Gastrocnemius medialis (tissue), 4 donors: ENCODE results near the gene CHST3. TPM values are rescaled to one million over a fixed set of nuclear protein-coding genes. Genes with fewer than 3 reads are reported as not detected.
"Not testable (repeated sequence)": the region's sequence is repeated elsewhere in the genome, so short reads cannot be mapped to it uniquely, and the experiment has no call there.

ENCODE experiments used
- ATAC-seq, 2 donors: fragments of 150-250 bp; one replicate each; pipeline ENCODE4 v1.9.1; 2016
- DNase-seq, 2 donors: peaks; one replicate each; pipeline ENCODE4 v3.0.0-alpha.2; 2019
- H3K27ac ChIP-seq, 4 donors: fragments of 200-600 bp; sonication (generic); 1 replicate in 1 of 4; 2 replicates in 3 of 4; pipeline ENCODE4 v1.5.1; 2016 to 2018; ENCODE audit warnings: mild to moderate bottlenecking in 2 of 4, moderate library complexity in 1 of 4
- H3K27me3 ChIP-seq, 3 donors: fragments of 200-600 bp; sonication (generic) in 2 of 3; 1 replicate in 1 of 3; 2 replicates in 2 of 3; pipeline versions ENCODE4 v1.5.1 to v1.6.0; 2016 to 2019; ENCODE audit warnings: mild to moderate bottlenecking in 1 of 3, moderate library complexity in 1 of 3
- H3K36me3 ChIP-seq, 2 donors: fragments of 200-600 bp; sonication (generic) in 1 of 2; one replicate each; pipeline ENCODE4 v1.5.1; 2017 to 2018
- H3K4me1 ChIP-seq, 2 donors: fragments of 200-600 bp; sonication (generic) in 1 of 2; one replicate each; pipeline ENCODE4 v1.5.1; 2016 to 2017; ENCODE audit warnings: mild to moderate bottlenecking in 2 of 2
- H3K4me3 ChIP-seq, 4 donors: fragments of 200-600 bp; sonication (generic) in 3 of 4; 1 replicate in 1 of 4; 2 replicates in 3 of 4; pipeline ENCODE4 v1.5.1; 2016 to 2019; ENCODE audit warnings: mild to moderate bottlenecking in 2 of 4
- H3K9me3 ChIP-seq, 3 donors: fragments of 200-600 bp; sonication (generic) in 2 of 3; 1 replicate in 1 of 3; 2 replicates in 2 of 3; pipeline ENCODE4 v1.5.1; 2016 to 2019
- CTCF ChIP-seq, 5 experiments: fragments of 450-650 bp in 3 of 5; fragments of 200-600 bp in 2 of 5; sonication (generic) in 2 of 5; IDR thresholded peaks in 4 of 5; conservative IDR thresholded peaks in 1 of 5; 1 replicate in 4 of 5; 2 replicates in 1 of 5; pipeline ENCODE4 v1.5.1; 2016 to 2019; ENCODE audit warnings: antibody characterized with exemption in 5 of 5, mild to moderate bottlenecking in 3 of 5, moderate library complexity in 3 of 5
- POLR2A ChIP-seq, 2 donors: fragments of 450-650 bp; IDR thresholded peaks; one replicate each; pipeline ENCODE4 v1.6.1; 2017; ENCODE audit warnings: antibody characterized with exemption in 2 of 2, mild to moderate bottlenecking in 2 of 2, moderate library complexity in 2 of 2
- in situ Hi-C, 4 donors: fragments of 200-750 bp; cut with MboI; loops; one replicate each; pipeline versions ENCODE4 v1.15.0 to v1.8.0; 2017; ENCODE audit warnings: low sequenced_read_pairs in 4 of 4
- intact Hi-C: fragments of 100-400 bp; cut with DNase I; formaldehyde crosslinking; loops from one replicate; pipeline ENCODE4 v1.15.1; 2023; ENCODE audit warnings: low total_unique reads
- total RNA-seq, 4 donors: library from RNA; depleted of rRNA; stranded (reverse); fragments of >200 nt; gene quantifications; one replicate each; pipeline versions ENCODE4 v1.1.0 to v1.2.3, GENCODE V29; 2016

Gene CHST3, protein sequence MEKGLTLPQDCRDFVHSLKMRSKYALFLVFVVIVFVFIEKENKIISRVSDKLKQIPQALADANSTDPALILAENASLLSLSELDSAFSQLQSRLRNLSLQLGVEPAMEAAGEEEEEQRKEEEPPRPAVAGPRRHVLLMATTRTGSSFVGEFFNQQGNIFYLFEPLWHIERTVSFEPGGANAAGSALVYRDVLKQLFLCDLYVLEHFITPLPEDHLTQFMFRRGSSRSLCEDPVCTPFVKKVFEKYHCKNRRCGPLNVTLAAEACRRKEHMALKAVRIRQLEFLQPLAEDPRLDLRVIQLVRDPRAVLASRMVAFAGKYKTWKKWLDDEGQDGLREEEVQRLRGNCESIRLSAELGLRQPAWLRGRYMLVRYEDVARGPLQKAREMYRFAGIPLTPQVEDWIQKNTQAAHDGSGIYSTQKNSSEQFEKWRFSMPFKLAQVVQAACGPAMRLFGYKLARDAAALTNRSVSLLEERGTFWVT
- total RNA-seq = 10 to 100 TPM; 11.5 to 31.6 (median 16.3) TPM

GRCh38 chr10:71964098-71964742 is at the start of gene CHST3:
Gene CHST3 (plus strand): TSS chr10:71964395. CDS start chr10:72005843, 41,448 bp downstream.
- H3K9me3 ChIP-seq = no peaks in the 10 kb centered on the region
- H3K27me3 ChIP-seq = no peaks in the 10 kb centered on the region
- peaks cover 42 to 53% of the 10 kb centered on the region in 2 donors for H3K4me1 ChIP-seq
- in situ Hi-C loops = loop anchor here in 3 of 4 donors (25.0 kb wide), 1 partner anchor 373 kb away; no protein-coding TSS in a partner anchor
- no peaks in the 10 kb centered on the region for H3K36me3 ChIP-seq
- ATAC-seq (peak; percentile 49 to 55), DNase-seq (peak in 1 of 2 donors; percentile 62)
- intact Hi-C loops = loop anchor here (1.0 to 5.0 kb wide), 2 partner anchors 11 to 253 kb away; partner anchors contain the start of genes ANAPC16 and ASCC1
- TF ChIP-seq CTCF (IDR thresholded peaks at IDR 0.05 in 4 of 5, conservative IDR thresholded peaks at IDR 0.05 in 1 of 5) (peak in 1 of 5 experiments; percentile 17), POLR2A (IDR thresholded peaks at IDR 0.05) (peak; percentile 32 to 37)
- H3K4me3 ChIP-seq = peak within 1 kb of the TSS; percentile 73 to 83 (median 79)
- peak within 1 kb of the TSS; percentile 96 to 99 (median 97) for H3K27ac ChIP-seq

DNA sequence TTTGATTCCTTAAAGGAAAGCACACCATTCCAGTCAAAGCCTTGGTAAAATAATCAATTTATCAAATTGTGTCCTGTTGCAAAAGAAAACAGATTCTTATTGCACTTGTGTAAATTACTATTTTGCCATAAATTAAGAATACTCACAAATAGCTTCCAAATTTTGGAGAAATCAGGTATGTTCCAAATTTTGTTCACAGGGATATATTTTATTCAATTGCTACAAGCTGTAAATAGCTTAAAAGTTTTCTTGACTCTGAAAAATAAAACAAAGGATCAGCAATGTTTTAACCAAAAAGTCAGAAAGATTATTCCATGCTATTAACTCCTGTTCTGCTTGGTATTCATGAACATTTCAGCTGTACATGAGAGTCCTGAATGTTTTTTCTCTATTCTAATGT is 47.4 kb upstream of the CHST3 start:
- no peak overlapping the region for H3K4me3 ChIP-seq
- H3K27me3 ChIP-seq = no peaks in the 10 kb centered on the region
- H3K9me3 ChIP-seq = no peaks in the 10 kb centered on the region
- no peak for ATAC-seq
- DNase-seq = no peak
- intact Hi-C loops = no loop called here
- peaks cover 0 to 4% of the 10 kb centered on the region in 2 donors for H3K4me1 ChIP-seq
- TF ChIP-seq CTCF (IDR thresholded peaks at IDR 0.05 in 4 of 5, conservative IDR thresholded peaks at IDR 0.05 in 1 of 5) (no peak), POLR2A (IDR thresholded peaks at IDR 0.05) (no peak)
- H3K36me3 ChIP-seq = no peaks in the 10 kb centered on the region
- no peak overlapping the region for H3K27ac ChIP-seq
- in situ Hi-C loops = no loop called here

GRCh38 chr10:71918992-71919391 is 45.2 kb upstream of the CHST3 start:
- H3K27me3 ChIP-seq = no peaks in the 10 kb centered on the region
- no peak for TF ChIP-seq CTCF (IDR thresholded peaks at IDR 0.05 in 4 of 5, conservative IDR thresholded peaks at IDR 0.05 in 1 of 5)
- no peak for TF ChIP-seq POLR2A (IDR thresholded peaks at IDR 0.05)
- H3K4me3 ChIP-seq = no peak overlapping the region
- H3K36me3 ChIP-seq = no peaks in the 10 kb centered on the region
- in situ Hi-C loops = no loop called here
- H3K9me3 ChIP-seq = no peaks in the 10 kb centered on the region
- peaks cover 0 to 8% of the 10 kb centered on the region in 2 donors for H3K4me1 ChIP-seq
- no peak for DNase-seq
- no peak for ATAC-seq
- intact Hi-C loops = no loop called here
- no peak overlapping the region for H3K27ac ChIP-seq

DNA sequence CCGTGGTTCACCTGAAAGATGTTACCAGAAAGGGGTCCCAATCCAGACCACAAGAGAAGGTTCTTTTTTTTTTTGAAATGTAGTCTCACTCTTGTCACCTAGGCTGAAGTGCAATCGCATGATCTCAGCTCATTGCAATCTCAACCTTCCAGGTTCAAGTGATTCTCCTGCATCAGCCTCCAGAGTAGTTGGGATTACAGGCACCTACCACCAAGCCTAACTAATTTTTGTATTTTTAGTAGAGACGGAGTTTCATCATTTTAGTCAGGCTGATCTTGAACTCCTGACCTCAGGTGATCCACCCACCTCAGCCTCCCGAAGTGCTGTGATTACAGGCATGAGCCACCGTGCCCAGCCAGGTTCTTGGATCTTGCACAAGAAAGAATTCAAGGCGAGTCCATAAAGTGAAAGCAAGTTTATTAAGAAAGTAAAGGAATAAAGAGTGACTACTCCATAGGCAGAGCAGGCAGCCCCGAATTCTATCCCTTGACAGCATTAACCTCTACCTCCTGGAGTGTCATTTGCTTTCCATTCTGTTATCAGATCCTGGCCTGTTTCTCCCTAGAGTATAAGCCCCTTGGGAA is 44.1 kb upstream of the CHST3 start:
- H3K4me1 ChIP-seq, H3K4me3 ChIP-seq, H3K36me3 ChIP-seq, H3K9me3 ChIP-seq, H3K27ac ChIP-seq, H3K27me3 ChIP-seq, in situ Hi-C loops, ATAC-seq, DNase-seq, intact Hi-C loops: not testable (repeated sequence)
